Esophagus muscularis mucosa (tissue), 4 donors: Measurements from ENCODE around the gene PREX1. TPM values are rescaled to one million over a fixed set of nuclear protein-coding genes. Genes with fewer than 3 reads are reported as not detected.

Experiments used
- DNase-seq: peaks from one replicate; pipeline ENCODE4 v3.0.0-alpha.2; 2017; ENCODE audit errors: extremely low spot score
- H3K27ac ChIP-seq, 4 donors: fragments of 200-600 bp; sonication (generic); replicated peaks in 1 of 4; 1 replicate in 3 of 4; 2 replicates in 1 of 4; pipeline ENCODE4 v1.5.1; 2016 to 2019; ENCODE audit warnings: mild to moderate bottlenecking in 1 of 4
- H3K27me3 ChIP-seq, 4 donors: fragments of 200-600 bp; sonication (generic); one replicate each; pipeline versions ENCODE4 v1.5.1 to v1.6.0; 2016 to 2019
- H3K36me3 ChIP-seq, 4 donors: fragments of 200-600 bp; sonication (generic); one replicate each; pipeline ENCODE4 v1.5.1; 2016 to 2019
- H3K4me1 ChIP-seq, 4 donors: fragments of 200-600 bp; sonication (generic); one replicate each; pipeline ENCODE4 v1.5.1; 2016 to 2019
- H3K4me3 ChIP-seq, 4 donors: fragments of 200-600 bp; sonication (generic); 1 replicate in 2 of 4; 2 replicates in 2 of 4; pipeline ENCODE4 v1.5.1; 2016 to 2019; ENCODE audit warnings: mild to moderate bottlenecking in 4 of 4, moderate library complexity in 1 of 4
- H3K9me3 ChIP-seq, 4 donors: fragments of 200-600 bp; sonication (generic); 1 replicate in 3 of 4; 2 replicates in 1 of 4; pipeline ENCODE4 v1.5.1; 2016 to 2019
- EP300 ChIP-seq: sonication (generic); formaldehyde crosslinking; IDR thresholded peaks from one replicate; pipeline ENCODE4 v1.6.1; 2017; ENCODE audit warnings: antibody characterized with exemption
- POLR2A ChIP-seq: fragments of 450-650 bp; IDR thresholded peaks from one replicate; pipeline ENCODE4 v1.6.1; 2017; ENCODE audit warnings: antibody characterized with exemption, moderate library complexity, mild to moderate bottlenecking, low read depth
- POLR2AphosphoS5 ChIP-seq, 2 donors: sonication (generic); formaldehyde crosslinking; IDR thresholded peaks; one replicate each; pipeline ENCODE4 v1.6.1; 2017; ENCODE audit warnings: antibody characterized with exemption in 2 of 2
- WGBS: methylation state at CpG from one replicate; pipeline ENCODE4 v1.1.5; 2018; 5-methylcytosine and 5-hydroxymethylcytosine counted together
- intact Hi-C: fragments of 100-400 bp; cut with DNase I; formaldehyde crosslinking; loops from one replicate; pipeline ENCODE4 v1.15.1; 2023
- total RNA-seq, 4 donors: library from RNA; depleted of rRNA; stranded (reverse); fragments of >200 nt; gene quantifications; one replicate each; pipeline versions ENCODE4 v1.1.0 to v1.2.1, GENCODE V29; 2016
- TF ChIP-seq, protein P1 (sequence below), 3 experiments: fragments of 200-600 bp in 2 of 3; fragments of 450-650 bp in 1 of 3; sonication (generic) in 2 of 3; IDR thresholded peaks; one replicate each; pipeline ENCODE4 v1.5.1; 2017 to 2019; ENCODE audit warnings: antibody characterized with exemption in 3 of 3, mild to moderate bottlenecking in 2 of 3, moderate library complexity in 1 of 3

PREX1 gene
- total RNA-seq, 4 donors from 2014 or later = 20.8 to 37.1 (median 24.3) TPM

DNA sequence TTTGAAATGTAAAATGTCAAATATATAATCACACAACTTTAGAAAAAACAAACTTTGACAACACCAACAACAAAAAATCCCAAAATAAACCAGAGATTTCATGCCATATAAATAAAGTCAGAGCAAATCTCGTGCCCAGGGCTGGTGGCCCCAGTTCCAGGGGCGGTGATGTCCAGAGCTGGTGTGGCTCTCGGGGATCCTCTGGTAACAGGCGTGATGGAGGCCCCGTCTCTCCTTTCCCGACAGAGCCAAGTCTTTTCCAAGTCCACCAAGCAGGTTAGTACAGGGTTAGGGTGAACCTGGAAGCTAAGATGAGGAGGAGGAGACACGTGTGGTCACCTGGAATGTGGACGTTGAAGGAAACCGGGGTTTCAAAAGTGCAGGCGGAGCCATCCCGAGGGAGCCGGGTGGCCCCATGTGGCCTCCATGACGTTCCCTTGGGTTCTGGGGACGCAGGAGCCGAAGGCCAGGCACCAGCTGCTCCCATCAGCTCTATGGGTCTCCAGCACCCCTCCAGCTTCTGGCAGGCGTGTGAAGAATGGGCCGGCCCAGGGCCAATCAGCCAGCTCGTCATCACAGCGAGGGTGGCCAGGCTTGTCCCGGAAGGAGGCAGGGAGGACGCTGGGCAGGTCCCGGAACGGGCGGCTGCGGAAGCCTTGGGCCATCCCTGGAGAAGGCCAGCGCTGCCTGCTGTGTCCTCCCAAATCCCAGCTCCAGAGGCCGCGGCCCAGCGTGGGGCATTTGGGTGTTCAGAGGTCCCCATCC lies 202.5 kb downstream of the PREX1 start:
- DNase-seq = no peak
- no peak overlapping the region for H3K27ac ChIP-seq
- intact Hi-C loops = loop anchor here (10.0 kb wide), 1 partner anchor 651 kb away; no protein-coding TSS in a partner anchor

DNA sequence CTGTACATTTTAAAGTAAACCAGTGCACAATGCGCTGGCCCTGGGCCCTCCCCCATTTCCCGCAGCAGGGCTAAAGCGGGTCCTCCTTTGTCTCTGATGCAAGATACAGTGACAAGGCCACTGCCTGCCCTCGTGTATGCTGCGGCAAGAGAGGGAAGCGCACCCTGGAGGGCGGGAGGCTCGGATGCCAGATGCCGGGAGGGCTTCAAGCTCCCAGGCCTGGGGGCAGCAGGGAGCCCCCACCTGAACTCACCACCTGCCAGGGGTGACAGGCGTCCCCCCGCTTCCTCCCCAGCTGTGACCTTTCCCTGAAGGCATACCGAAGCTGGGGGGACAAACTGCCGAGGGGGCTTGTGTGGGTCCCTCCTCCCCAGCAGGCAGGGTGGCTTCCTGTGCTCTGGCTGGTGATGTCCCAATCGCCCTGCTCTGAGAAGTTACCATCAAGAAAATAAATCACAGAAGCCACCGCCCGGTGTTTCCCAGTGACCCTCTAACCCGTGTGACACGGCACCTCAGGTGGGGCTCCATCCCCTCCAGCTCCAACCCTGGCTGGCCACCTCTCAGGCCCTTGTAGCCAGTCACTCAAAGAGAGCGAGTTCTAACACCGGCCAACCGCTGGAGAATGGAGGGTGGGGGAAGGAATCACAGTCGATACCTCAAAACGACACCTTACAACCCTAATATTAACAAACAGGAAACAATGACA lies 203.3 kb downstream of the PREX1 start:
- H3K9me3 ChIP-seq = no peaks in the 10 kb centered on the region
- H3K27ac ChIP-seq = no peak overlapping the region
- TF ChIP-seq POLR2A = no peak
- no peak for TF ChIP-seq EP300
- TF ChIP-seq, protein P1, sequence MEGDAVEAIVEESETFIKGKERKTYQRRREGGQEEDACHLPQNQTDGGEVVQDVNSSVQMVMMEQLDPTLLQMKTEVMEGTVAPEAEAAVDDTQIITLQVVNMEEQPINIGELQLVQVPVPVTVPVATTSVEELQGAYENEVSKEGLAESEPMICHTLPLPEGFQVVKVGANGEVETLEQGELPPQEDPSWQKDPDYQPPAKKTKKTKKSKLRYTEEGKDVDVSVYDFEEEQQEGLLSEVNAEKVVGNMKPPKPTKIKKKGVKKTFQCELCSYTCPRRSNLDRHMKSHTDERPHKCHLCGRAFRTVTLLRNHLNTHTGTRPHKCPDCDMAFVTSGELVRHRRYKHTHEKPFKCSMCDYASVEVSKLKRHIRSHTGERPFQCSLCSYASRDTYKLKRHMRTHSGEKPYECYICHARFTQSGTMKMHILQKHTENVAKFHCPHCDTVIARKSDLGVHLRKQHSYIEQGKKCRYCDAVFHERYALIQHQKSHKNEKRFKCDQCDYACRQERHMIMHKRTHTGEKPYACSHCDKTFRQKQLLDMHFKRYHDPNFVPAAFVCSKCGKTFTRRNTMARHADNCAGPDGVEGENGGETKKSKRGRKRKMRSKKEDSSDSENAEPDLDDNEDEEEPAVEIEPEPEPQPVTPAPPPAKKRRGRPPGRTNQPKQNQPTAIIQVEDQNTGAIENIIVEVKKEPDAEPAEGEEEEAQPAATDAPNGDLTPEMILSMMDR (IDR thresholded peaks at IDR 0.05) = no peak
- H3K27me3 ChIP-seq = no peaks in the 10 kb centered on the region
- intact Hi-C loops = loop anchor here (5.0 to 10.0 kb wide), 4 partner anchors 327 to 947 kb away; no protein-coding TSS in a partner anchor
- peaks cover 19 to 22% (median 21%) of the 10 kb centered on the region in 4 donors for H3K4me1 ChIP-seq
- peaks cover 12 to 55% (median 41%) of the 10 kb centered on the region in 4 donors for H3K36me3 ChIP-seq
- 87% methylated on average over 22 of the region's 23 CpGs for WGBS
- no peak overlapping the region for H3K4me3 ChIP-seq
- DNase-seq = no peak

More for the DNA sequence above, 202.5 kb downstream of the PREX1 start:
- Histone ChIP-seq H3K4me1 (peaks cover 11 to 14% (median 13%) of the 10 kb centered on the region in 4 donors), H3K36me3 (peaks cover 12 to 63% (median 47%) of the 10 kb centered on the region in 4 donors), H3K9me3 (no peaks in the 10 kb centered on the region), H3K4me3 (no peak overlapping the region), H3K27me3 (no peaks in the 10 kb centered on the region)
- WGBS = 91% methylated on average over 28 of the region's 29 CpGs
- no peak for TF ChIP-seq POLR2AphosphoS5 (IDR thresholded peaks at IDR 0.05)
- TF ChIP-seq EP300 = no peak
- TF ChIP-seq, protein P1 (IDR thresholded peaks at IDR 0.05) = no peak
- no peak for TF ChIP-seq POLR2A

GRCh38 chr20:48623906-48624265 lies 203.9 kb downstream of the PREX1 start:
- H3K36me3 ChIP-seq = peaks cover 12 to 49% (median 35%) of the 10 kb centered on the region in 4 donors
- WGBS = 94% methylated on average over 15 of the region's 15 CpGs
- DNase-seq = no peak
- no peak overlapping the region for H3K27ac ChIP-seq
- H3K4me3 ChIP-seq = no peak overlapping the region
- H3K27me3 ChIP-seq = no peaks in the 10 kb centered on the region
- H3K9me3 ChIP-seq = no peaks in the 10 kb centered on the region
- peaks cover 20 to 27% (median 22%) of the 10 kb centered on the region in 4 donors for H3K4me1 ChIP-seq
- TF ChIP-seq POLR2AphosphoS5 (IDR thresholded peaks at IDR 0.05) (no peak), POLR2A (no peak), EP300 (no peak)
- TF ChIP-seq, protein P1 (IDR thresholded peaks at IDR 0.05) = no peak
- intact Hi-C loops = loop anchor here (5.0 to 10.0 kb wide), 4 partner anchors 327 to 947 kb away; no protein-coding TSS in a partner anchor

DNA sequence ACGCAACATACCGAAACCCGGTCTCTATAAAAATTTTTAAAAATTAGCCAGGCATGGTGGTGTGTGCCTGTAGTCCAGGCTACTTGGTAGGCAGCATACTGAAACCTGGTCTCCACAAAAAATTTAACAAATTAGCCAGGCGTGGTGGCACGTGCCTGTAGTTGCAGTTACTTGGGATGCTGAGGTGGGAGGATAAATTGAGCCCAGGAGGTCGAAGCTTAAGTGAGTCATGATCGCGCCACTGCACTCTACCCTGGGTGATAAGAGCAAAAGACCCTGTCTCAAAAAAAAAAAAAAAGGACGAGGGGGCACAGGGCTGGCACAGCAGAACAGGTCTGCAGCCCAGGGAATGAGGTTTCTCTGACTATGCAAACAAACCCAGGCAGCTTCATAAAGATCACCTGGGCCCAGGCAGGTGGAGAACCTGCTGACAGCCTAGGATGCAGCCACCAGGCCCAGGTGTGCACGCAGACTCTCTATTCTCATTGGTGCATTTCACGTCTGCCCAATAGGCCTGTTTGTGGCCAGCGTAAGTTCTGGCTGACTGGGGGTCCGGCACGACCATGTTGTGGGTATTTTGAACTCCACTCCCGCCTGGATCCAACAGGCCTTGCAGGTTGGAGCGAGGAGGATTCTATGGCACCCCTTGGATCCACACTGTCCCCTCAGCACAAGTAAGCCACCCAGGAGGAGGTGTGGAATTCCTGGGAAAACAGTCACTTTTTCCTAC lies 204.5 kb downstream of the PREX1 start:
- Histone ChIP-seq H3K36me3 (peaks cover 12 to 44% (median 31%) of the 10 kb centered on the region in 4 donors), H3K27ac (no peak overlapping the region), H3K9me3 (no peaks in the 10 kb centered on the region), H3K27me3 (no peaks in the 10 kb centered on the region), H3K4me3 (no peak overlapping the region), H3K4me1 (peaks cover 20 to 27% (median 22%) of the 10 kb centered on the region in 4 donors)
- no peak for TF ChIP-seq POLR2AphosphoS5 (IDR thresholded peaks at IDR 0.05)
- TF ChIP-seq POLR2A = no peak
- TF ChIP-seq EP300 = no peak
- TF ChIP-seq, protein P1 (IDR thresholded peaks at IDR 0.05) = no peak
- intact Hi-C loops = loop anchor here (5.0 to 10.0 kb wide), 4 partner anchors 326 to 946 kb away; no protein-coding TSS in a partner anchor
- DNase-seq = no peak
- WGBS = 91% methylated on average over 16 of the region's 16 CpGs
